HG03575 (cell line): ENCODE measurements around the gene ACE.

Experiments
- ATAC-seq: cut with Tn5 transposase; IDR thresholded peaks from one replicate; pipeline ENCODE4 v1.9.1; 2021; ENCODE audit not compliant: unreplicated experiment, insufficient number of reproducible peaks, low FRiP score; ENCODE audit errors: extremely low read depth

ACE gene

DNA sequence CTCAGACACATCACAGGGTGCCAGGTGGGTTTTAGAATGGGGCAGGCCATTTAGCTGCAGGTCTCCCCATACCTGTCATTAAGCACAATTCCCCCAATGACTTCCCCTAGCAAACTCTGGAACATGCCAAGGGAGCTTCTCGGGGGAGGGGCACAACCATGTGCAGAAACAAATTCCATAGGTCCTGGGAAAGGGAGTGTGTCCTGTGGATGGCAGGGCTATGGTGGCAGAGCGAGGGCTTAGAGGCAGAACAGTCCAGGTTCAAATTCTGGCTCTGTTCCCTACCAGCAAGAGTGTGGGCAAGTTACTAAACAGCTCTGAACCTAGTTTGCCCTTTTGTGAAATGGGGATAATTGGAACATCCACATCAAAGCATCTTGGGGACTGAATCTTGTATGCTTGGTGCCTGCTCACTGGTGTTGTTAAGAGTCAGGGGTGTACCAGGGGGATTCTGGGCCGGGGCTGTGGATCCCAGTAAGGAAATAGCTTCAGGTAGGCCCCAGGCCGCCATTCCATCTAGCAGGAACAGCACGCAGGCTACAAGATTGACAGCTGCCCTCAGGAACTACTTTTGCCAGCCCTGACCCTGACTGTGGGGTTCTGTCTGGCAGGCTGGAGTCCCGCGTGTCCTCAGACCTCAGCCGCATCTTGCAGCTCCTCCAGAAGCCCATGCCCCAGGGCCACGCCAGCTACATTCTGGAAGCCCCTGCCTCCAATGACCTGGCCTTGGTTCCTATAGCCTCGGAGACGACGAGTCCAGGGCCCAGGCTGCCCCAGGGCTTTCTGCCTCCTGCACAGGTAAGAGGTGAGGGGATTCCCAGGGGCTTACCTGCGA, 67.8 kb downstream of the ACE start:
- no peak for ATAC-seq

DNA sequence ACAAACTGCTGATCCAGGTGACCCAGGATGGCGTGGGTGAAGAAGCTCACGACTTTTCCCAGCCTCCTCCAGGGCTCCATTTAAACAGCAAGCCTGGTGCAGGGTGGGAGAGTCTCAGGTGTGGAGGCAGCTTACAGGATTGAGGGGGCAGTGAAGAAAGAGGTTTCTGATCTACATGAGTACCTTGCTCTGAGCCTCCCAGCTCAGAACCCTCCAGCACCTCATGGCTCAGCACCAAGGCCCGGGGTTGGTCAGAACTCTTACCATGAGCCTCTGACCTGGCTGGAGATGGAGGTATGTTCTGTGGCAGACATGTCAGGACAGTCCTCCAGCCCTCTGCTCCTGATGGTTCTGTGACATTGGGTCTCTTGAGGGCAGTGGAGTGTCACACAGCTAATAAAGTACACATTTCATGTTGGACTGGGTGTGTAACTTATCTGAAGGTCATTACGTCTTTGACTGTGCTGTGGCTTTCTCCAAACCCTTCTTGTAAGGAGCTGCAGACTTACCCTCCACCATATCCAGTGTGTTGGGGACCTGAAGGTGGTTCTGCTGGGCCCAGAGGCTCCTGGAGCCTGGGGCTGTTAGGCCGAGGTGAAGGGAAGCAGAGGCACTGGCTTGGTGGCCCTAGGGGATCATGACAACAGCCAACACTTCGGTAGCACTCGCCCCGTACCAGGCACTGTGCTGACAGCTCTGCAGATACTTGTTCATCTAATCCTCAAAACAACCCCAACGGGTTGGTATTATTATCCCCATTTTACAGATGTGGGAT, 69.6 kb downstream of the ACE start:
- ATAC-seq: no peak

DNA sequence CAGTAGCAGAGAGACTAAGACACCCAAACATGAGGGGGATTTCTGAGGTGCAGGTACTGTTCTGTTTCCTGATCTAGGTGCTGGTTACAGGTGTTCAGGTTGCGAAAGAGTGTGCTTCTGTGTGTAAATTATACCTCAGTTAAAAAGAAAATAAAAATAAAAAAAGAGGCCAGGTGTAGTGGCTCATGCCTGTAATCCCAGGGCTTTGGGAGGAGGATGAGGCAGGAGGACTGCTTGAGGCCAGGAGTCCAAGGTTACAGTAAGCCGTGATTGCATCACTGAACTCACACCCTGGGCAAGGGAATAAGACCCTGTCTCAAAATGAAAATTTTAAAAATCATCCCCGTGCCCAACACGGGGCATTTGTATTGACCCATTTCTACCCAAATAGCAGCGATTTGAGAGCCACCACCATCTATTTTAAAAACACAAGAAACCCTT, 70.2 kb downstream of the ACE start:
- ATAC-seq: no peak
